ENCODE results near the gene KCND1. TPM values are rescaled to one million over a fixed set of nuclear protein-coding genes. Genes with fewer than 3 reads are reported as not detected.

KCND1 gene
- polyA plus RNA-seq, 1 donor (not counting 4 experiments of a cell fraction or from before 2014, with no cell fraction given) = 0.20 TPM

- Histone ChIP-seq H4K20me1 (ENCODE audit: control insufficient read depth, extremely low read depth, insufficient read depth, low read length) (no peaks in the 10 kb centered on the region), H3K36me3 (ENCODE audit: control insufficient read depth in 2 of 2, extremely low read depth in 1 of 2, insufficient read depth in 2 of 2, low read length in 2 of 2) (peaks cover 4 to 6% of the 10 kb centered on the region in 2 experiments), H3K79me2 (ENCODE audit: control insufficient read depth, insufficient read depth, low read length) (peaks cover 43% of the 10 kb centered on the region), H3K9ac (ENCODE audit: control insufficient read depth, extremely low read depth, insufficient read depth, low read length) (no peak overlapping the region), H3K4me3 (ENCODE audit: control insufficient read depth in 2 of 3, extremely low read depth in 1 of 3, insufficient read depth in 2 of 3, low read depth in 1 of 3, low read length in 3 of 3) (no peak overlapping the region), H3K9me3 (ENCODE audit: control insufficient read depth, low read depth, low read length) (no peaks in the 10 kb centered on the region), H3K4me2 (ENCODE audit: control insufficient read depth, extremely low read depth, insufficient read depth, low read depth, low read length) (no peak overlapping the region), H3K27me3 (ENCODE audit: control insufficient read depth, extremely low read depth, insufficient read depth, low read length) (no peaks in the 10 kb centered on the region), H3K9me1 (ENCODE audit: control insufficient read depth, extremely low read depth, insufficient read depth, low read length) (no peaks in the 10 kb centered on the region), H3K27ac (ENCODE audit: control insufficient read depth, insufficient read depth, low read length) (no peak overlapping the region), H2AFZ (ENCODE audit: control insufficient read depth, low read length) (no peak overlapping the region), H3K4me1 (ENCODE audit: control insufficient read depth, extremely low read depth, insufficient read depth, low read length) (no peaks in the 10 kb centered on the region)
- dilution Hi-C loops (cut with MboI; ENCODE audit: extremely low pct_ligation_motif_present, low sequenced_read_pairs) = no loop called here
- FAIRE-seq = no peak
- DNase-seq (ENCODE audit: low read depth, low spot score) = no peak
- TF ChIP-seq CTCF (optimal IDR thresholded peaks at IDR 0.05 in 1 of 3, IDR thresholded peaks at IDR 0.05 in 1 of 3, conservative IDR thresholded peaks at IDR 0.05 in 1 of 3; ENCODE audit: extremely low read depth in 1 of 3, insufficient read depth in 2 of 3, low read length in 3 of 3) (no peak), EZH2 (IDR thresholded peaks at IDR 0.05; ENCODE audit: low read length) (no peak)
Measured at GRCh38 chrX:48942895-48943294, 28.7 kb downstream of the KCND1 start.

- Histone ChIP-seq H4K20me1 (ENCODE audit: control insufficient read depth, extremely low read depth, insufficient read depth, low read length) (no peaks in the 10 kb centered on the region), H3K9me1 (ENCODE audit: control insufficient read depth, extremely low read depth, insufficient read depth, low read length) (no peaks in the 10 kb centered on the region), H3K4me1 (ENCODE audit: control insufficient read depth, extremely low read depth, insufficient read depth, low read length) (no peaks in the 10 kb centered on the region), H3K4me2 (ENCODE audit: control insufficient read depth, extremely low read depth, insufficient read depth, low read depth, low read length) (no peak overlapping the region), H3K27me3 (ENCODE audit: control insufficient read depth, extremely low read depth, insufficient read depth, low read length) (no peaks in the 10 kb centered on the region), H3K9ac (ENCODE audit: control insufficient read depth, extremely low read depth, insufficient read depth, low read length) (no peak overlapping the region), H3K4me3 (ENCODE audit: control insufficient read depth in 2 of 3, extremely low read depth in 1 of 3, insufficient read depth in 2 of 3, low read depth in 1 of 3, low read length in 3 of 3) (no peak overlapping the region), H3K36me3 (ENCODE audit: control insufficient read depth in 2 of 2, extremely low read depth in 1 of 2, insufficient read depth in 2 of 2, low read length in 2 of 2) (peaks cover 2 to 6% of the 10 kb centered on the region in 2 experiments), H3K9me3 (ENCODE audit: control insufficient read depth, low read depth, low read length) (no peaks in the 10 kb centered on the region), H2AFZ (ENCODE audit: control insufficient read depth, low read length) (no peak overlapping the region), H3K27ac (ENCODE audit: control insufficient read depth, insufficient read depth, low read length) (no peak overlapping the region), H3K79me2 (ENCODE audit: control insufficient read depth, insufficient read depth, low read length) (peaks cover 35% of the 10 kb centered on the region)
- TF ChIP-seq CTCF (optimal IDR thresholded peaks at IDR 0.05 in 1 of 3, IDR thresholded peaks at IDR 0.05 in 1 of 3, conservative IDR thresholded peaks at IDR 0.05 in 1 of 3; ENCODE audit: extremely low read depth in 1 of 3, insufficient read depth in 2 of 3, low read length in 3 of 3) = no peak
- TF ChIP-seq EZH2 (IDR thresholded peaks at IDR 0.05; ENCODE audit: low read length) = no peak
- dilution Hi-C loops (cut with MboI; ENCODE audit: extremely low pct_ligation_motif_present, low sequenced_read_pairs) = no loop called here
- FAIRE-seq (no peak), DNase-seq (ENCODE audit: low read depth, low spot score) (no peak)
Measured at GRCh38 chrX:48940404-48940955, 31.2 kb downstream of the KCND1 start.

Data from keratinocyte (primary cell).